GM20431 (cell line): Measurements from ENCODE around the gene VRK3.

Experiments
- in situ Hi-C: fragments of 300-500 bp; cut with MseI, MboI; formaldehyde crosslinking; loops from one replicate; pipeline ENCODE4 v1.15.0; 2020; ENCODE audit warnings: low sequenced_read_pairs; ENCODE audit not compliant: unreplicated experiment

Gene VRK3

DNA sequence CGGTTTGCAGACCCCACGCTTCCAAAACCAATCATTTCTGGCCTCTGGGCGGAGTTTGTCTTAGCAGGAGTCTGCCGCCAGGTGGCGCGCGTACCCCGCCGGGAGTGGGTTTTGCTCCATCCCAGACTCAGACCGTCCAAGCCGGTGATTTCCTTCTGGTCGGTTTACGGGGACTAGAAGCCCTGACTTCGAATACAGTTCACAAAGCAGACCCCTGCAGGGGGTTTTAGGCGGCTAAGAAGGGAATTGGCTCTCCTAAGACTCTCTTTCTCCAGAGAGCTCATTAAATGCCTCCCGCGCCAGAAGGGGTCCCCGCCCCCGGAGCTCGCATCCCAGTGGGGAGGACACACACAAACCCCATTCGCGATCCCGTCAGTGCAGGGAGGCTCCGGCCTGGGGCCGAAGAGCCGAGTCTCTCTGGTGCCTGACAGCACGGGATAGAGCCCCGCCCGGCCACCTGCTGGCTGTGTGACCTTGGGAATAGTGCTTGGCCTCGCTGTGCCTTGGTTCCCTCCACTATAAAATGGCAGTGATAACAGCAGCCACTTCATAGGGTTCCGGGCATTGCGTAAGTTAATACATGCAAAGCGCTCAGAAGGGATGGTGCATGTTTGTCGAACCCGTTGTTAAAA lies 87.3 kb downstream of the VRK3 start:
- in situ Hi-C loops, result no loop called here

DNA sequence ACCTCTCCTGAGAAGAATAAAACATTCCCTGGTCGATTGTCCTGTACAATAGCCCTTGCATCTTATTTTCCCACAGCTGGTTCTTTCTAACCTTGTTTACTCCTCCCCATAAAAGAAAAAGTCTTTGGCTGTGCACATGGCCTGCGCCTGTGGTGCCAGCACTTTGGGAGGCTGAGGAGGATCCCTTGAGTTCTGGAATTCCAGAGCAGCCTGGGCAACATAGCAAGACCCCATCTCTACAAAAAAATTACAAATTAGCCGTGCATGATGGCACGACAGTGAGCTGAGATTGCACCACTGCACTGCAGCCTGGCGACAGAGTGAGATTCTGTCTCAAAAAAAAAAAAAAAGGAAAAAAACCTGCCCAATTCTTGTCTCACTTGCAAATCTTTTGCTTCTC lies 88.6 kb downstream of the VRK3 start:
- in situ Hi-C loops, result no loop called here

DNA sequence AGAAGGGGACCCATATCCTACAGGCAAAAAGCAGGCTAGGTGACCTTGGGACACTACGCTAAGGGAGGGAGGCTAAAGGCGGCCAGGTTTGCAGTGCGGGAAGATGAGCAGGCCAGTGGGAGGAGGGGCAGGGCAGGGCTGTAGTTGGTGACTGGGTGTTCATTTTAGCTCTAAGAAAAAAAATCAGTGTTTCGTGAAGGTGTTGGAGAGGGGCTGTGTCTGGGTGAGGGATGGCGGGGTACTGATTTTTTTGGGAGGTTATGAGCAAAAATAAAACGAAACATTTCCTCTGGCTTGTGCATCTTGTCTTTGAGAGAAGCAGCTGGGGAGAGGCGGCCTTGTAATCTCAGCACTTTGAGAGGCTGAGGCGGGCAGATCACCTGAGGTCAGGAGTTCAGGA lies 91.5 kb downstream of the VRK3 start:
- in situ Hi-C loops, result no loop called here

DNA sequence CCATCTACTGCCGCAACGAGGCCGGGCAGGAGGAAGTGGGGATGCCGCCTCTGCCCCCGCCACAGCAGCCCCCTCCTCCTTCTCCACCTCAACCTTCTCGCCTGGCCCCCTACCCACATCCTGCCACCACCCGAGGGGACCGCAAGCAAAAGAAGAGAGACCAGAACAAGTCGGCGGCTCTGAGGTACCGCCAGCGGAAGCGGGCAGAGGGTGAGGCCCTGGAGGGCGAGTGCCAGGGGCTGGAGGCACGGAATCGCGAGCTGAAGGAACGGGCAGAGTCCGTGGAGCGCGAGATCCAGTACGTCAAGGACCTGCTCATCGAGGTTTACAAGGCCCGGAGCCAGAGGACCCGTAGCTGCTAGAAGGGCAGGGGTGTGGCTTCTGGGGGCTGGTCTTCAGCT lies 92.4 kb downstream of the VRK3 start:
- in situ Hi-C loops, result no loop called here

DNA sequence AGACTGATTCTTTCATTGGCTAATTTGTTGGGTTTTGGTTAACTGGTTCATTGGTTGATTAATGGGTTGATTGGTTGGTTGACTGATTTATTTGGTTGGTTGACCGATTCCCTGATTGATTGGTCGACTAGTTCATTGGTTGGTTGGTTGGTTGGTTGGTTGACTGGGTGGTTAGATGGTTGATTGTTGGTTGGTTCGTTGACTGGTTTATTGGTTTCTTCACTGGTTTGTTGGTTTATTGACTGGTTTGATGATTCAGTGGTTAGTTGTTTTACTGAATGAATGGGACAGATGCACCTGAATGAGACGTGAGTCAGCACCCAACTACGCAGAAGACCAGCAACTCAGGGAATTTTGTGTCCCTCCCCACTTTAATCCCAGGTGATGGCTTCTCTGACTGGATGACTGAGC lies 93.1 kb downstream of the VRK3 start:
- in situ Hi-C loops, result no loop called here

DNA sequence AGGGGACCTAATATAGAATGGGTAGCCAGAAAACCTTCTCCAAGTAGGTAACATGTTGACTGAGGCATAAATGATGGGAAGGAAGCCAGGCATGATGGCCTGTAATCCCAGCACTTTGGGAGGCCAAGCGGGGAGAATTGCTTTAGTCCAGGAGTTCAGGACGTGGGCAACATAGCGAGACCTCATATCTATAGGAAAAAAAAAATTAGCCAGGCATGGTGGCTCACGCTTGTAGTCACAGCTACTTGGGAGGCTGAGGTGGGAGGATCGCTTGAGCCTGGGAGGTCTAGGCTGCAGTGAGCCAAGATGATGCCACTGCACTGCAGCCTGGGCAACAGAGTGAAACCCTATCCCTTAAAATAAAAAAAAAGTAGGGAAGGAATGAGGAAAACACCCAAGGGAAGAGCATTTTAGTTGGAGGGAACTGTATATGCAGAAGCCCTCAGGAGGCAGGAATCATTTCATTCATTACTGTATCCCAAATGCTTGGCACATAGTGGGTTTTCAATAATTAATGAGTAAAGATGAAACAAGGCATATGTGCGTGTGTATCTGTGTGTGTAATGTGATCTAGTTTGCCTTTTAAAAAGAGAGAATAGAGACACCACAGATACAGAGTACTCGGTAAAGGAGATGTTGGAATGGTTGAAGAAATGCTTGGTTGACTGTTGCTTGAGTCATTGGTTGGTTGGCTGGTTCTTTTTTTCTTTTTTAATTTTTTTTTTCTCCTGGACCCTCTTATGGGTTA lies 93.7 kb downstream of the VRK3 start:
- in situ Hi-C loops, result no loop called here

DNA sequence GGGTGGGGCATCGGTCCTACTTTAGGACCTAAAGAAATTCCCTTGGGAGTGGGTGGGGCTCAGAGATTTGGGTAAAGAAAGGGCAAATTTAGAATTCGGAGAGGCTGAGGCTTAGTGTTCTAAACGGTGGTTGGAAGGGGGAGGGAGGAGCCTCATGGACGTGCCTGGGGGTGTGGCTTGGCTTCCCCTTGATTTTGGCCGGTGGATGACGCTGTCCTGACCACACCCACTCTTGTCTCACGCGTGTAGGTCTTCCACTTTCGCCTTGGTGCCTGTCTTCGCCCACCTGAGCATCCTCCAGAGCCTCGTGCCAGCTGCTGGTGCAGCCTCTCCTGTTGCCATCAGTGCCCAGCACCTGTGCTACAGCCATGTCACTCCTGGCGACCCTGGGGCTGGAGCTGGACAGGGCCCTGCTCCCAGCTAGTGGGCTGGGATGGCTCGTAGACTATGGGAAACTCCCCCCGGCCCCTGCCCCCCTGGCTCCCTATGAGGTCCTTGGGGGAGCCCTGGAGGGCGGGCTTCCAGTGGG lies 94.6 kb downstream of the VRK3 start:
- in situ Hi-C loops, result no loop called here

DNA sequence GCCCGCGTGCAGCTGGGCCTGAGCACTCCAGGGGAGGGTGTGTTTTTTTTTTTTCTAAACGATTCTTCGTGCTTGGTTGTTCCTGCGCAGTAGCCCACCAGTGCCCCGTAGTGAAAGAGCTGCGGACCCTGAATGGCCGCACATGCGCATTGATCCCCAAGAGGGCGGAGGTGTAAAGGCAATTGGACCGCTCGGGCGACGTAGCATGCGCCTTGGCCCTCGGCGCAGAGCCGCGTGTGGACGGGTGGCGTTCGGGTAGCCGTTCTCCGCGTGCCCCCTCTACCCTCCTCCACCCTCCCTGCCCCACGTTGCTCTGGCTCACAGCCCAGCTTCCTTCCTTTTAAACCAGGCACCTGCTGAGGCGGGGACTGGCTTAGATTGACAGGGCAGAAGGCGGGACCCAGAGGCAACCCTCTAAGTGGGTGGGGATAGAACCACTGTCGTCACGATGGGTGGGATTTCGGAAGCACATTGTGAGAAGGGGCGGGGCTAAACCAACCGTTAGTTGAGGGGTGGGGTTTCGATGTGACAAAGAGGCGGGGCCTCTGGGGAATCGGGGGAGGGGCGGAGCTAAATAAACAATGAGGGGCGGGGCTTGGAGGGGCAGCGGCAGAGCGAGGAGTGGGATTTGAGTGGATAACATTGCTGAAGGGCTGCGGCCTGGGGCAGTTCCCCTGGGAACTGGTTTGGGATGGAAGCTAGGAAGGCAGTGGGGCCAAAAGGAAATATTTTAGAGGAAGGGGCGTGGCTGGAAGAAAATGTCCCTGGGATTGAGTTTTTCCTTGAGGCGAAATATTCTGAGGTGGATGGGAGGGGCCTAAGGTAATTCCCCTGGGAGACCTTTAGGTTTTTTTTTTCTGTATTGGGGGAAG lies 95.3 kb downstream of the VRK3 start:
- in situ Hi-C loops, result no loop called here

DNA sequence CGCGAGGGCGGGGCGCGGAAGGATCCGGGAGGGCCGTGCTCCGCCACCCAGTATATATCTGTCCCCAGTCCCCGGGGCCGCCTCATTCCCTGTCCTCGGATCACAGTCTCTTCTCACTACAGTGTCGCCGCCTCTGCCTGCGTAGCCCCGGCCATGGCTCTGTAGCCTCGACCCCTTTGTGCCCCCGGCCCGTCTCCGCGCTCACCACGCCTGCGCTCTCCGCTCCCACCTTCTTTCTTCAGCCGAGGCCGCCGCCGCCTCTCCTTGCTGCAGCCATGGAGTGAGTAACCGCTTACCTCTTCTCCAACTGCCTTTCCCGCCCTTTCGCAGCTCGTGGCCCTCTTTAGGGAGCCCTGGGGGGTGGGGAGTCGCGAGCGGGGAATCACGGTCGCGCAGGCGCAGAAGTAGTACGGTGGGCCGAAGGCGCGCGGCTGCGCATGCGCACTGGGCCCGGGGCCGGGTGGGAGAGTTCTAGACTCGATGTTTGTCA lies 96.0 kb downstream of the VRK3 start, which contains the start of the genes ATF5 and NUP62:
Gene ATF5 (plus strand): TSS at position 85 of the 490 bp plus-strand sequence. CDS start 1,646 bp downstream, outside the sequence.
Gene NUP62 (minus strand): TSS at position 384 of the 490 bp plus-strand sequence. CDS start 19,697 bp downstream, outside the sequence.
- in situ Hi-C loops, result no loop called here

DNA sequence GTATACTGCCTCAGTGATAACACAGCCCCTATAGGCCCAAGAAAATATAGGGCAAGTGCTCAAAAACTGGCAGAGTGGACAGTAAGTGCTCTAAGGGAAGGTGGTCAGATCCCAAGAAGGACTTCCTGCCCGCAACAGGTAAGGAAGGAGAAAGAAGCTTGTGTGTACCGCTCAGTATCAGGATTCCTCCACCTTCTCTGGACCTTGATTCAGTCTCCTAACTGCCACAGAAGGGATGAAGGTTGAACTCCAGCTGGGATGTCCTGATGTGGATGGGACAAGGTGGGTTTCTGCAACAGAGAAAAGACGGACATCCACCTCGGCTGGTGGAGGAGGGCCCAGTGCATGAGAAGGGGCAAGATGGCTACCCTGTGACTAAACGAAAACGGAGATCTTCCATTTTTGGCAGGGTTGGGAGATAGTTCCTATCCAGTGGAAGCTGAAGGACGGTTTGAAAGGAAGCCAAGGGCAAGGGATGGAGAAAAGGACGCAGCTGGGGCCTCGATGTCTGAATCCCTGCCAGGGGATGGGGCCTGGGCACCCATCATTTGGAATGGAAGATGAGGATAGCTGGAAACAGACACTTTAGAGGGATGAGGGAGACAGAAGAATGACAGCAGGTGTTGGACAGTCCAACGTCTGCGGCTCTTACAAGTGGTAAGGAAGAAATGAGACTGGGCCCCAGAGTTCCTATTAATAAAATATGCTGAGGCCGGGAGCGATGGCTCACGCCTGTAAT lies 97.5 kb downstream of the VRK3 start:
- in situ Hi-C loops, result no loop called here

DNA sequence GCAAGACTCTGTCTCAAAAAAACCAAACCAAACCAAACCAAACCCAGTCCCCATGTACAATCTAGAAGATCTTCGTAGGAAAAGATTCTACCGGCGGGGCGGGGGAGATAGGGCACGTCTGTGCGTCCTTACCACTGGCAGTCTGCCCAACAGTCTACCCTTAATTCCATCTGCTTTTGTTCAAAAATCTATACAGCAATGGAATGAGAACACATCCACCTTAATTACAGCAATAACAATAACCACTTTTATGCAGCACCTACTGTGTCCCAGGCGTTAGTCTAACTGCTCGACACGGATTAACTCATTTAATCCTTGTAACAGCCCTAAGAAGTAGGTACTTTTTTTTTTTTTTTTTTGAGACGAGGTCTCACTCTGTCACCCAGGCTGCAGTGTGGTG lies 98.7 kb downstream of the VRK3 start:
- in situ Hi-C loops, result no loop called here
